GM12878 (cell line): ENCODE measurements around the gene ZNF547. TPM values are rescaled to one million over a fixed set of nuclear protein-coding genes. Genes with fewer than 3 reads are reported as not detected.

Source experiments
- ATF2 ChIP-seq: IDR thresholded peaks from 2 replicates; pipeline ENCODE4 v1.6.1; 2012; ENCODE audit warnings: low read length, inconsistent platforms
- BACH1 ChIP-seq: fragments of 450-650 bp; IDR thresholded peaks from 2 replicates; pipeline ENCODE4 v1.6.1; 2017; ENCODE audit warnings: mild to moderate bottlenecking, borderline replicate concordance
- CHD4 ChIP-seq: fragments of 200-600 bp; sonication (generic); IDR thresholded peaks from 2 replicates; pipeline ENCODE4 v1.6.1; 2016; ENCODE audit warnings: mild to moderate bottlenecking
- HSF1 ChIP-seq: fragments of 150-350 bp; IDR thresholded peaks from 2 replicates; pipeline ENCODE4 v1.6.1; 2014; ENCODE audit warnings: mild to moderate bottlenecking, low read depth, low read length
- IRF3 ChIP-seq: fragments of 450-650 bp; IDR thresholded peaks from 2 replicates; pipeline ENCODE4 v1.6.1; 2014; ENCODE audit warnings: mild to moderate bottlenecking
- KDM1A ChIP-seq: fragments of 200-600 bp; sonication (generic); IDR thresholded peaks from 2 replicates; pipeline ENCODE4 v1.6.1; 2016; ENCODE audit warnings: borderline replicate concordance
- MAX ChIP-seq: IDR thresholded peaks from 2 replicates; pipeline ENCODE4 v1.6.1; 2012; ENCODE audit warnings: low read depth, low read length, improper control_type of control experiment
- MEF2A ChIP-seq: IDR thresholded peaks from 2 replicates; pipeline ENCODE4 v1.6.1; 2011; ENCODE audit warnings: low read depth, mild to moderate bottlenecking, low read length, moderate library complexity; ENCODE audit not compliant: insufficient read depth
- MEF2B ChIP-seq: fragments of 450-650 bp; IDR thresholded peaks from 2 replicates; pipeline ENCODE4 v1.6.1; 2018; ENCODE audit warnings: mild to moderate bottlenecking, moderate library complexity; ENCODE audit not compliant: partially characterized antibody, poor library complexity, severe bottlenecking
- MXI1 ChIP-seq: fragments of 150-350 bp; IDR thresholded peaks from 2 replicates; pipeline ENCODE4 v1.6.1; 2011; ENCODE audit warnings: low read depth, mild to moderate bottlenecking, inconsistent platforms, low read length, improper control_type of control experiment
- NR2C1 ChIP-seq: fragments of 450-650 bp; IDR thresholded peaks from 2 replicates; pipeline ENCODE4 v1.6.1; 2017; ENCODE audit warnings: antibody characterized with exemption, mild to moderate bottlenecking, moderate library complexity
- POU2F2 ChIP-seq: IDR thresholded peaks from 3 replicates; pipeline ENCODE4 v1.6.1; 2011; ENCODE audit warnings: low read depth, mild to moderate bottlenecking, low read length, borderline replicate concordance
- USF2 ChIP-seq: IDR thresholded peaks from 2 replicates; pipeline ENCODE4 v1.6.1; 2011; ENCODE audit warnings: low read depth, low read length, improper control_type of control experiment, borderline replicate concordance
- ZNF217 ChIP-seq: fragments of 450-650 bp; IDR thresholded peaks from 2 replicates; pipeline ENCODE4 v1.6.1; 2017; ENCODE audit warnings: antibody characterized with exemption, mild to moderate bottlenecking
- ZNF274 ChIP-seq: IDR thresholded peaks from one replicate; pipeline ENCODE4 v1.8.0; 2011; ENCODE audit not compliant: insufficient read length, insufficient read depth
- ZNF687 ChIP-seq: fragments of 450-650 bp; IDR thresholded peaks from 2 replicates; pipeline ENCODE4 v1.6.1; 2017; ENCODE audit warnings: mild to moderate bottlenecking, moderate library complexity
- polyA plus RNA-seq, 11 experiments: library from polyadenylated mRNA; depleted of rRNA in 4 of 11; unstranded in 6 of 11; stranded (reverse) in 5 of 11; fragments of >200 nt; fragmentation: Nextera tagmentation in 4 of 11; fragmentation: Illumina TruSeq in 1 of 11; extraction: Ambion mirVana in 4 of 11; extraction: Trizol in 1 of 11; gene quantifications; 1 replicate in 1 of 11; 2 replicates in 10 of 11; pipeline versions ENCODE4 v1.2.1 to v1.2.3, GENCODE V29; 2011 to 2016; ENCODE audit warnings: inconsistent platforms in 2 of 11, missing spikeins in 2 of 11, low read depth in 1 of 11
- total RNA-seq, 4 experiments: library from RNA; depleted of rRNA in 3 of 4; stranded (reverse); fragments of >200 nt in 3 of 4; fragmentation: Illumina TruSeq in 1 of 4; extraction: Trizol in 1 of 4; gene quantifications; 2 replicates each; pipeline versions ENCODE4 v1.2.1 to v1.2.3, GENCODE V29; 2013 to 2021

The ZNF547 gene
- total and polyA plus RNA-seq, 10 of the 15 experiments (the other 5 are each of a cell fraction or from before 2014, with no cell fraction given): 2.3 to 6.0 (median 3.3) TPM

GRCh38 chr19:57350877-57351805 lies 12.2 kb upstream of the ZNF547 start, which contains the start of gene ZNF304 (continued):
- no peak for TF ChIP-seq ATF2
- no peak for TF ChIP-seq CHD4
- TF ChIP-seq MAX: no peak
- no peak for TF ChIP-seq ZNF274
- no peak for TF ChIP-seq BACH1
- no peak for TF ChIP-seq KDM1A
- no peak for TF ChIP-seq MEF2A
- TF ChIP-seq ZNF687: 0 out of 2 replicates have a peak, but pooled peaks have one; percentile 44
- TF ChIP-seq HSF1: no peak
- no peak for TF ChIP-seq POU2F2
- no peak for TF ChIP-seq ZNF217
- TF ChIP-seq IRF3: no peak
- no peak for TF ChIP-seq MEF2B
- TF ChIP-seq MXI1: peak; percentile 47; the same call in 1 of the 2 replicates
- TF ChIP-seq NR2C1: 0 out of 2 replicates have a peak, but pooled peaks have one; percentile 3
- TF ChIP-seq USF2: no peak
